HepG2 (cell line): ENCODE measurements around the gene DOCK3. TPM values are rescaled to one million over a fixed set of nuclear protein-coding genes. Genes with fewer than 3 reads are reported as not detected.

Experiments used
- ATAC-seq: fragments of 200-7000 bp; cut with Tn5 transposase; 3 replicates; pipeline ENCODE4 v1.9.1; 2020; ENCODE audit warnings: mild to moderate bottlenecking, moderate library complexity
- BruUV-seq: library from RNA; stranded (reverse); fragments of 400-500 nt; replicated peaks from 2 replicates; lab custom pipeline; 2021; lab: Mats Ljungman, UMichigan
- CTCF ChIA-PET: fragments of 300-600 bp; formaldehyde crosslinking; extraction: SDS; loops from one replicate; lab custom pipeline; 2021; ENCODE audit warnings: low total read pairs, inconsistent platforms, low intra/inter-chr PET ratio; lab: Yijun Ruan, JAX
- POLR2A ChIA-PET: fragments of 350-600 bp; sonication (Branson Sonifier 250); formaldehyde crosslinking; loops from one replicate; lab custom pipeline; 2020; ENCODE audit warnings: antibody characterized with exemption, inconsistent platforms; lab: Yijun Ruan, JAX
- DNase-seq: peaks from one replicate; pipeline ENCODE4 v3.0.0-alpha.2; 2015; ENCODE audit warnings: low spot score
- FAIRE-seq: peaks from 3 replicates; lab custom pipeline; 2011; peaks lifted over from hg19 to GRCh38; lab: Jason Lieb, UNC
- H2AFZ ChIP-seq: one replicate; pipeline ENCODE4 v1.6.1; 2011; ENCODE audit warnings: low read length, inconsistent platforms
- H3K27ac ChIP-seq: fragments of 300-600 bp; 3 replicates; pipeline ENCODE4 v1.8.0; 2011; ENCODE audit warnings: mixed run types, mild to moderate bottlenecking, mixed read lengths, low read length, inconsistent platforms; ENCODE audit not compliant: insufficient read depth; ENCODE audit errors: extremely low read length
- H3K27me3 ChIP-seq, 2 experiments: fragments of 200-600 bp in 1 of 2; 2 replicates in 1 of 2; 3 replicates in 1 of 2; pipeline versions ENCODE4 v1.6.0 to v1.8.0; 2011; ENCODE audit warnings: low read length in 2 of 2, mild to moderate bottlenecking in 2 of 2, moderate library complexity in 2 of 2, inconsistent platforms in 1 of 2; ENCODE audit not compliant: insufficient read depth in 2 of 2, control insufficient read depth in 1 of 2
- H3K36me3 ChIP-seq, 2 experiments: fragments of 200-600 bp in 1 of 2; replicated peaks in 1 of 2; 2 replicates in 1 of 2; 3 replicates in 1 of 2; pipeline versions ENCODE4 v1.5.1 to v1.8.0; 2011; ENCODE audit warnings: low read length in 2 of 2, inconsistent platforms in 1 of 2; ENCODE audit not compliant: insufficient read depth in 2 of 2, control insufficient read depth in 1 of 2
- H3K4me1 ChIP-seq: 2 replicates; pipeline ENCODE4 v1.5.1; 2012; ENCODE audit warnings: low read length, inconsistent platforms; ENCODE audit not compliant: insufficient read depth
- H3K4me2 ChIP-seq: 2 replicates; pipeline ENCODE4 v1.6.0; 2011; ENCODE audit warnings: low read depth, low read length, inconsistent platforms
- H3K4me3 ChIP-seq, 3 experiments: fragments of 200-600 bp in 1 of 3; sonication (generic), shearing (Covaris generic) in 1 of 3; replicated peaks in 1 of 3; 2 replicates each; pipeline ENCODE4 v1.5.1; 2011 to 2016; ENCODE audit warnings: low read length in 3 of 3, inconsistent platforms in 2 of 3, low read depth in 2 of 3, mild to moderate bottlenecking in 2 of 3, control low read depth in 1 of 3, mixed read lengths in 1 of 3; ENCODE audit not compliant: insufficient read depth in 1 of 3
- H3K79me2 ChIP-seq: one replicate; pipeline ENCODE4 v1.6.1; 2011; ENCODE audit warnings: low read length, inconsistent platforms; ENCODE audit not compliant: insufficient read depth
- H3K9ac ChIP-seq: 2 replicates; pipeline ENCODE4 v1.6.0; 2011; ENCODE audit warnings: mild to moderate bottlenecking, low read depth, low read length, inconsistent platforms; ENCODE audit not compliant: insufficient read depth
- H3K9me3 ChIP-seq: 2 replicates; pipeline ENCODE4 v1.5.1; 2012; ENCODE audit warnings: mild to moderate bottlenecking, low read length
- H4K20me1 ChIP-seq: 2 replicates; pipeline ENCODE4 v1.6.0; 2011; ENCODE audit warnings: inconsistent platforms, mild to moderate bottlenecking, low read length, moderate library complexity; ENCODE audit not compliant: insufficient read depth
- CHCHD3 ChIP-seq: sonication (generic); formaldehyde crosslinking; IDR thresholded peaks from 2 replicates; pipeline ENCODE4 v1.8.0; 2022; ENCODE audit warnings: mild to moderate bottlenecking, missing genetic modification reagents, moderate library complexity
- HOXD1 ChIP-seq: sonication (generic); formaldehyde crosslinking; IDR thresholded peaks from 2 replicates; pipeline ENCODE4 v1.5.0; 2020; ENCODE audit warnings: missing genetic modification reagents
- POLR2AphosphoS5 ChIP-seq: IDR thresholded peaks from 2 replicates; pipeline ENCODE4 v1.6.1; 2012; ENCODE audit warnings: low read depth, low read length
- RFXAP ChIP-seq: sonication (generic); formaldehyde crosslinking; IDR thresholded peaks from 2 replicates; pipeline ENCODE4 v1.4.0; 2020; ENCODE audit warnings: missing genetic modification reagents, borderline replicate concordance
- STAT5B ChIP-seq: sonication (generic); formaldehyde crosslinking; IDR thresholded peaks from 2 replicates; pipeline ENCODE4 v1.4.0; 2020; ENCODE audit warnings: missing genetic modification reagents
- ZBTB14 ChIP-seq: sonication (generic); formaldehyde crosslinking; IDR thresholded peaks from 2 replicates; pipeline ENCODE4 v1.4.0; 2020; ENCODE audit warnings: missing genetic modification reagents
- ZBTB8A ChIP-seq: sonication (generic); formaldehyde crosslinking; IDR thresholded peaks from 2 replicates; pipeline ENCODE4 v1.4.0; 2020; ENCODE audit warnings: mild to moderate bottlenecking, low read depth, missing genetic modification reagents, borderline replicate concordance
- ZNF142 ChIP-seq: sonication (generic); formaldehyde crosslinking; IDR thresholded peaks from 2 replicates; pipeline ENCODE4 v1.4.0; 2020; ENCODE audit warnings: missing genetic modification reagents
- ZNF574 ChIP-seq: sonication (generic); formaldehyde crosslinking; IDR thresholded peaks from 2 replicates; pipeline ENCODE4 v1.4.0; 2020; ENCODE audit warnings: missing genetic modification reagents
- ZNF580 ChIP-seq: IDR thresholded peaks from 2 replicates; pipeline ENCODE4 v1.6.1; 2016; ENCODE audit warnings: low read depth, borderline replicate concordance
- ZSCAN31 ChIP-seq: sonication (generic); formaldehyde crosslinking; IDR thresholded peaks from 2 replicates; pipeline ENCODE4 v1.5.0; 2020; ENCODE audit warnings: low read depth, mild to moderate bottlenecking, missing genetic modification reagents
- WGBS: methylation state at CpG from one replicate; pipeline ENCODE4 v1.1.6; 2017; ENCODE audit warnings: low lambda C conversion rate; 5-methylcytosine and 5-hydroxymethylcytosine counted together
- in situ Hi-C: cut with HindIII; loops from 2 replicates; pipeline ENCODE4 v1.10.0; 2017; ENCODE audit warnings: low pct_unique_long_range_greater_than_20kb; ENCODE audit not compliant: extremely low pct_ligation_motif_present
- intact Hi-C: fragments of 100-400 bp; cut with micrococcal nuclease; formaldehyde crosslinking; loops from one replicate; pipeline ENCODE4 v1.10.0; 2022; ENCODE audit not compliant: unreplicated experiment
- polyA plus RNA-seq, 8 experiments: library from polyadenylated mRNA; depleted of rRNA in 3 of 8; stranded (reverse) in 7 of 8; unstranded in 1 of 8; fragments of >200 nt; fragmentation: Illumina TruSeq in 4 of 8; extraction: Trizol in 4 of 8; gene quantifications; 2 replicates each; pipeline versions ENCODE4 v1.2.1 to v1.2.3, GENCODE V29; 2011 to 2016; ENCODE audit warnings: low read depth in 4 of 8, missing spikeins in 1 of 8, mixed read lengths in 1 of 8; ENCODE audit not compliant: insufficient read depth in 1 of 8
- total RNA-seq, 5 experiments: library from RNA; depleted of rRNA; stranded (reverse); fragments of >200 nt; fragmentation: Illumina TruSeq; extraction: Trizol; gene quantifications; 2 replicates each; pipeline ENCODE4 v1.2.3, GENCODE V29; 2016; ENCODE audit warnings: low read depth in 1 of 5
- TF ChIP-seq, protein P1 (sequence below): IDR thresholded peaks from 2 replicates; pipeline ENCODE4 v1.6.1; 2016; ENCODE audit warnings: missing biosample characterization, missing genetic modification reagents, low read depth

Gene DOCK3
- total and polyA plus RNA-seq, 2 of the 13 experiments (the other 11 are each of a cell fraction or from before 2014, with no cell fraction given) = not detected

DNA sequence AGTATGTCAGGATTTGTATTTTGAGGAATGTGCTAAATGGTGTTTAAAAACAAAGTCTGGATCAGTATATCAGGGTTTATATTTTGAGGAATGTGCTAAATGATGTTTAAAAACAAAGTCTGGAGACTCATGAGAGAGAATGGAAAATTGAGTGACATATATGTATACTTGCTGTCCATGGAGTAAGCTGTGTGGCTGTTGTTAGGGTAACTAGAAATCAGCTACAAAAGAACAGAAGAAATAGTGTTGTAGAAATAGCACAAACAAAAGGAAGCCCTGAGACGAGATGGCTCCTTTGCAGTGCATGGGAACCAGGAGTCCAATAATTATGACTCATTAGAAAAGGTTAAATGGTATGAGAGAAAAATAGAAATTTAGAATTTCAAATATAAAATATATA is 427.7 kb downstream of the DOCK3 start:
- intact Hi-C loops = no loop called here
- no peak for ATAC-seq
- CTCF ChIA-PET = no interaction called here

More for the DNA sequence above, 427.7 kb downstream of the DOCK3 start:
- Histone ChIP-seq H3K27me3 (no peaks in the 10 kb centered on the region; a peak in 1 of 5 replicates), H3K9me3 (no peaks in the 10 kb centered on the region), H3K4me1 (no peaks in the 10 kb centered on the region), H3K4me3 (no peak overlapping the region), H3K4me2 (no peak overlapping the region), H3K36me3 (no peaks in the 10 kb centered on the region), H4K20me1 (no peaks in the 10 kb centered on the region), H3K79me2 (no peaks in the 10 kb centered on the region), H2AFZ (no peak overlapping the region), H3K9ac (no peak overlapping the region), H3K27ac (no peak overlapping the region)
- in situ Hi-C loops = loop anchor here (10.0 kb wide), 1 partner anchor 272 kb away; no protein-coding TSS in a partner anchor
- DNase-seq (no peak), FAIRE-seq (no peak)
- no TSS peak for BruUV-seq
- POLR2A ChIA-PET = no interaction called here
- TF ChIP-seq ZNF580 (no peak), POLR2AphosphoS5 (no peak), CHCHD3 (CRISPR knock-in tag) (no peak), ZNF142 (CRISPR knock-in tag) (no peak), ZBTB14 (no peak), ZBTB8A (CRISPR knock-in tag) (no peak), ZSCAN31 (CRISPR knock-in tag) (no peak), STAT5B (no peak), HOXD1 (CRISPR knock-in tag) (no peak), ZNF574 (CRISPR knock-in tag) (no peak), RFXAP (no peak)
- TF ChIP-seq, protein P1, sequence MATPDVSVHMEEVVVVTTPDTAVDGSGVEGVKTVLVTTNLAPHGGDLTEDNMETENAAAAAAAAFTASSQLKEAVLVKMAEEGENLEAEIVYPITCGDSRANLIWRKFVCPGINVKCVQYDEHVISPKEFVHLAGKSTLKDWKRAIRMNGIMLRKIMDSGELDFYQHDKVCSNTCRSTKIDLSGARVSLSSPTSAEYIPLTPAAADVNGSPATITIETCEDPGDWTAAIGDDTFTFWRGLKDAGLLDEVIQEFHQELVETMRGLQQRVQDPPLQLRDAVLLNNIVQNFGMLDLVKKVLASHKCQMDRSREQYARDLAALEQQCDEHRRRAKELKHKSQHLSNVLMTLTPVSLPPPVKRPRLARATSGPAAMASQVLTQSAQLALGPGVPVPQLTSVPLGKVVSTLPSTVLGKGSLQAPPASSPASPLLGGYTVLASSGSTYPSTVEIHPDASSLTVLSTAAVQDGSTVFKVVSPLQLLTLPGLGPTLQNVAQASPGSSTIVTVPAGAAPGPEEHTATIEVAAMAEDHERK (CRISPR knock-in tag) = no peak
- 0% methylated on average over 1 of the region's 1 CpG for WGBS
